OCI-LY1 (cell line): ENCODE results near the gene RAB40C.

ENCODE experiments used
- H2AFZ ChIP-seq: fragments of 200-600 bp; sonication (generic), shearing (Covaris generic); 2 replicates; pipeline ENCODE4 v1.6.0; 2014; ENCODE audit warnings: antibody characterized with exemption, mild to moderate bottlenecking, low read length
- H3F3A ChIP-seq: fragments of 200-600 bp; sonication (generic), shearing (Covaris generic); 2 replicates; pipeline ENCODE4 v1.6.0; 2014; ENCODE audit warnings: mild to moderate bottlenecking, antibody characterized with exemption, low read length, moderate library complexity; ENCODE audit not compliant: insufficient read depth
- H3K27ac ChIP-seq: fragments of 200-600 bp; sonication (generic); 2 replicates; pipeline ENCODE4 v1.5.1; 2014; ENCODE audit warnings: low read length, mixed run types, mild to moderate bottlenecking, low read depth; ENCODE audit not compliant: poor library complexity, severe bottlenecking
- H3K27me3 ChIP-seq: fragments of 200-600 bp; sonication (generic); 2 replicates; pipeline ENCODE4 v1.6.0; 2014; ENCODE audit warnings: antibody characterized with exemption, mild to moderate bottlenecking, low read length, moderate library complexity; ENCODE audit not compliant: insufficient read depth
- H3K36me3 ChIP-seq: fragments of 200-600 bp; sonication (generic); 2 replicates; pipeline ENCODE4 v1.6.1; 2014; ENCODE audit warnings: mild to moderate bottlenecking, antibody characterized with exemption, low read length, moderate library complexity, mixed read lengths; ENCODE audit not compliant: insufficient read depth
- H3K4me1 ChIP-seq: fragments of 200-600 bp; sonication (generic); 2 replicates; pipeline ENCODE4 v1.5.1; 2014; ENCODE audit warnings: mild to moderate bottlenecking, low read length, moderate library complexity; ENCODE audit not compliant: insufficient read depth, severe bottlenecking
- H3K4me2 ChIP-seq: fragments of 200-600 bp; sonication (generic), shearing (Covaris generic); 2 replicates; pipeline ENCODE4 v1.6.1; 2014; ENCODE audit warnings: low read length
- H3K4me3 ChIP-seq: fragments of 200-600 bp; sonication (generic); 2 replicates; pipeline ENCODE4 v1.5.1; 2014; ENCODE audit warnings: low read length, low read depth, mild to moderate bottlenecking, mixed read lengths; ENCODE audit not compliant: poor library complexity, severe bottlenecking
- H3K79me2 ChIP-seq: fragments of 200-600 bp; shearing (Covaris generic); 2 replicates; pipeline ENCODE4 v1.6.1; 2016; ENCODE audit warnings: mixed run types, low read length, mixed read lengths; ENCODE audit not compliant: insufficient read depth
- H3K9ac ChIP-seq: fragments of 200-600 bp; sonication (generic), shearing (Covaris generic); 2 replicates; pipeline ENCODE4 v1.6.1; 2014; ENCODE audit warnings: mild to moderate bottlenecking, low read length, mixed read lengths
- H3K9me2 ChIP-seq: fragments of 200-600 bp; sonication (generic), shearing (Covaris generic); 2 replicates; pipeline ENCODE4 v1.6.1; 2014; ENCODE audit warnings: low read depth, mild to moderate bottlenecking, low read length, mixed read lengths
- H3K9me3 ChIP-seq: fragments of 200-600 bp; shearing (Covaris generic); 2 replicates; pipeline ENCODE4 v1.6.1; 2014; ENCODE audit warnings: low read length, mixed read lengths
- H4K20me1 ChIP-seq: fragments of 200-600 bp; sonication (generic), shearing (Covaris generic); 2 replicates; pipeline ENCODE4 v1.6.0; 2016; ENCODE audit warnings: mild to moderate bottlenecking, low read length; ENCODE audit not compliant: insufficient read depth
- CTCF ChIP-seq: fragments of 200-600 bp; sonication (generic), shearing (Covaris generic); IDR thresholded peaks from 2 replicates; pipeline ENCODE4 v1.5.1; 2017; ENCODE audit warnings: mild to moderate bottlenecking, antibody characterized with exemption, low read length, moderate library complexity, mixed read lengths
- EZH2 ChIP-seq: fragments of 200-600 bp; sonication (generic), shearing (Covaris generic); IDR thresholded peaks from 2 replicates; pipeline ENCODE4 v1.8.0; 2017; ENCODE audit warnings: borderline replicate concordance, mixed run types, mild to moderate bottlenecking, antibody characterized with exemption, low read length, moderate library complexity, mixed read lengths

Gene RAB40C

GRCh38 chr16:609316-609715 lies 19.4 kb downstream of the RAB40C start:
- Histone ChIP-seq H3K9me3 (peaks cover 4% of the 10 kb centered on the region; the same call in 1 of the 2 replicates), H3K9me2 (no peaks in the 10 kb centered on the region), H4K20me1 (no peaks in the 10 kb centered on the region), H3K36me3 (peaks cover 5% of the 10 kb centered on the region; the same call in 1 of the 2 replicates), H3F3A (no peaks in the 10 kb centered on the region), H3K79me2 (no peaks in the 10 kb centered on the region), H3K4me1 (no peaks in the 10 kb centered on the region), H3K4me3 (no peak overlapping the region), H3K9ac (no peak overlapping the region), H2AFZ (no peak overlapping the region), H3K27ac (no peak overlapping the region), H3K27me3 (no peaks in the 10 kb centered on the region; the same call in 1 of the 2 replicates), H3K4me2 (no peak overlapping the region)
- TF ChIP-seq EZH2 (no peak), CTCF (no peak)

- no peak overlapping the region for H3K4me3 ChIP-seq
- H3K9me3 ChIP-seq: peaks cover 4% of the 10 kb centered on the region; the same call in 1 of the 2 replicates
- TF ChIP-seq EZH2 (no peak), CTCF (no peak)
- H2AFZ ChIP-seq: no peak overlapping the region
- H3K9ac ChIP-seq: no peak overlapping the region
- H3K36me3 ChIP-seq: peaks cover 5% of the 10 kb centered on the region; the same call in 1 of the 2 replicates
- no peaks in the 10 kb centered on the region for H3K9me2 ChIP-seq
- H3F3A ChIP-seq: no peaks in the 10 kb centered on the region
- H3K79me2 ChIP-seq: no peaks in the 10 kb centered on the region
- no peak overlapping the region for H3K27ac ChIP-seq
- H3K27me3 ChIP-seq: no peaks in the 10 kb centered on the region; the same call in 1 of the 2 replicates
- no peaks in the 10 kb centered on the region for H3K4me1 ChIP-seq
- no peak overlapping the region for H3K4me2 ChIP-seq
- no peaks in the 10 kb centered on the region for H4K20me1 ChIP-seq
These were observed 20.1 kb downstream of the RAB40C start for GRCh38 chr16:609984-610383.

GRCh38 chr16:610513-611381 lies 20.9 kb downstream of the RAB40C start:
- H2AFZ ChIP-seq: no peak overlapping the region
- no peaks in the 10 kb centered on the region for H4K20me1 ChIP-seq
- H3K27ac ChIP-seq: no peak overlapping the region
- H3K4me2 ChIP-seq: no peak overlapping the region
- TF ChIP-seq CTCF: peak; percentile 85
- TF ChIP-seq EZH2: no peak
- no peaks in the 10 kb centered on the region for H3K9me2 ChIP-seq
- H3K27me3 ChIP-seq: no peaks in the 10 kb centered on the region; the same call in 1 of the 2 replicates
- H3K4me3 ChIP-seq: no peak overlapping the region
- H3K9me3 ChIP-seq: no peaks in the 10 kb centered on the region
- H3K9ac ChIP-seq: no peak overlapping the region
- no peaks in the 10 kb centered on the region for H3F3A ChIP-seq
- no peaks in the 10 kb centered on the region for H3K4me1 ChIP-seq
- peaks cover 5% of the 10 kb centered on the region; the same call in 1 of the 2 replicates for H3K36me3 ChIP-seq
- H3K79me2 ChIP-seq: no peaks in the 10 kb centered on the region
